Head of caudate nucleus (tissue), 42 donors: Measurements from ENCODE around the gene GRIP1.

Experiments
- DNase-seq, 42 donors: peaks; one replicate each; pipeline versions ENCODE4 v3.0.0 to v3.0.0-alpha.2; 2020 to 2021; ENCODE audit warnings: mixed read lengths in 7 of 42
- intact Hi-C: fragments of 100-400 bp; cut with DNase I; formaldehyde crosslinking; loops from one replicate; pipeline ENCODE4 v1.15.0; 2022

GRIP1 gene

GRCh38 chr12:66678338-66679275 is at the start of gene GRIP1:
Gene GRIP1, minus strand, starts transcription at chr12:66679076. Its CDS starts 172 bp downstream, at chr12:66678904.
- DNase-seq, result peak in 23 of 42 donors; percentile 5 to 58 (median 21)
- intact Hi-C loops, result loop anchor here (10.0 kb wide), 1 partner anchor 186 kb away; no protein-coding TSS in a partner anchor

- no peak for DNase-seq
- intact Hi-C loops, result no loop called here
Observed at GRCh38 chr12:66726556-66726955, 47.7 kb upstream of the GRIP1 start.

- DNase-seq, result no peak
- intact Hi-C loops, result no loop called here
Observed at GRCh38 chr12:66725031-66725430, 46.2 kb upstream of the GRIP1 start.

- intact Hi-C loops, result no loop called here
- DNase-seq, result no peak
Observed at GRCh38 chr12:66724616-66725015, 45.7 kb upstream of the GRIP1 start.

- no peak for DNase-seq
- intact Hi-C loops, result no loop called here
Observed at GRCh38 chr12:66724026-66724425, 45.1 kb upstream of the GRIP1 start.

GRCh38 chr12:66719862-66720261 is 41.0 kb upstream of the GRIP1 start:
- intact Hi-C loops, result no loop called here
- DNase-seq, result no peak

GRCh38 chr12:66717036-66717673 is 38.3 kb upstream of the GRIP1 start:
- no peak for DNase-seq

GRCh38 chr12:66716522-66716921 is 37.6 kb upstream of the GRIP1 start:
- DNase-seq, result peak in 39 of 42 donors; percentile 5 to 81 (median 41)
- intact Hi-C loops, result no loop called here

More at GRCh38 chr12:66717036-66717673, 38.3 kb upstream of the GRIP1 start:
- intact Hi-C loops, result no loop called here

GRCh38 chr12:66714709-66715108 is 35.8 kb upstream of the GRIP1 start:
- DNase-seq, result no peak
- intact Hi-C loops, result no loop called here

- DNase-seq, result no peak
- intact Hi-C loops, result no loop called here
Observed at GRCh38 chr12:66713984-66714383, 35.1 kb upstream of the GRIP1 start.

GRCh38 chr12:66709893-66710292 is 31.0 kb upstream of the GRIP1 start:
- intact Hi-C loops, result no loop called here
- no peak for DNase-seq

- intact Hi-C loops, result no loop called here
- DNase-seq, result no peak
Observed at GRCh38 chr12:66709457-66709773, 30.5 kb upstream of the GRIP1 start.

GRCh38 chr12:66708704-66709456 is 30.0 kb upstream of the GRIP1 start:
- intact Hi-C loops, result no loop called here
- no peak for DNase-seq

GRCh38 chr12:66707002-66707697 is 28.3 kb upstream of the GRIP1 start:
- intact Hi-C loops, result no loop called here
- no peak for DNase-seq

- intact Hi-C loops, result loop anchor here (10.0 kb wide), 1 partner anchor 345 kb away; no protein-coding TSS in a partner anchor
- DNase-seq, result no peak
Observed at GRCh38 chr12:66699738-66700482, 21.0 kb upstream of the GRIP1 start.

- intact Hi-C loops, result loop anchor here (10.0 kb wide), 1 partner anchor 344 kb away; no protein-coding TSS in a partner anchor
- DNase-seq, result no peak
Observed at GRCh38 chr12:66698558-66698957, 19.7 kb upstream of the GRIP1 start.

GRCh38 chr12:66697404-66697803 is 18.5 kb upstream of the GRIP1 start:
- intact Hi-C loops, result loop anchor here (10.0 kb wide), 1 partner anchor 343 kb away; no protein-coding TSS in a partner anchor
- no peak for DNase-seq
